Adipocyte (in vitro differentiated cells): ENCODE measurements around the gene CDH23.

Source experiments
- DNase-seq: peaks from one replicate; pipeline ENCODE4 v3.0.0-alpha.2; 2015; ENCODE audit warnings: low read depth
- H3K27me3 ChIP-seq: replicated peaks from 2 replicates; pipeline ENCODE4 v1.7.0; 2013; ENCODE audit warnings: mild to moderate bottlenecking, low read length, moderate library complexity; ENCODE audit not compliant: control insufficient read depth, insufficient read depth
- H3K36me3 ChIP-seq: 2 replicates; pipeline ENCODE4 v1.7.0; 2013; ENCODE audit warnings: low read length, mild to moderate bottlenecking, moderate library complexity; ENCODE audit not compliant: control insufficient read depth, insufficient read depth, severe bottlenecking
- H3K4me1 ChIP-seq: 2 replicates; pipeline ENCODE4 v1.7.0; 2013; ENCODE audit warnings: mild to moderate bottlenecking, low read length, moderate library complexity; ENCODE audit not compliant: control insufficient read depth, insufficient read depth
- H3K4me3 ChIP-seq: 2 replicates; pipeline ENCODE4 v1.7.0; 2013; ENCODE audit warnings: mild to moderate bottlenecking, low read length, moderate library complexity
- H3K9ac ChIP-seq: 2 replicates; pipeline ENCODE4 v1.7.0; 2013; ENCODE audit warnings: mild to moderate bottlenecking, low read length, moderate library complexity
- H3K9me3 ChIP-seq: 2 replicates; pipeline ENCODE4 v1.7.0; 2013; ENCODE audit warnings: mild to moderate bottlenecking, low read length, moderate library complexity; ENCODE audit not compliant: control insufficient read depth

CDH23 gene

GRCh38 chr10:71765176-71765904 is 368.6 kb downstream of the CDH23 start:
- Histone ChIP-seq H3K27me3 (no peaks in the 10 kb centered on the region), H3K36me3 (peaks cover 12% of the 10 kb centered on the region), H3K9me3 (no peaks in the 10 kb centered on the region), H3K9ac (peak overlapping the region; percentile 66), H3K4me3 (no peak overlapping the region), H3K4me1 (peaks cover 79% of the 10 kb centered on the region)
- DNase-seq: peak; percentile 47

GRCh38 chr10:71765906-71766716 is 369.4 kb downstream of the CDH23 start:
- DNase-seq: no peak
- no peaks in the 10 kb centered on the region for H3K27me3 ChIP-seq
- peaks cover 7% of the 10 kb centered on the region for H3K36me3 ChIP-seq
- no peaks in the 10 kb centered on the region for H3K9me3 ChIP-seq
- peaks cover 87% of the 10 kb centered on the region for H3K4me1 ChIP-seq
- peak overlapping the region; percentile 66 for H3K9ac ChIP-seq
- no peak overlapping the region for H3K4me3 ChIP-seq

GRCh38 chr10:71766717-71767419 is 370.1 kb downstream of the CDH23 start:
- H3K4me3 ChIP-seq: peak overlapping the region; percentile 54
- DNase-seq: peak; percentile 93
- no peaks in the 10 kb centered on the region for H3K9me3 ChIP-seq
- H3K27me3 ChIP-seq: no peaks in the 10 kb centered on the region
- peak overlapping the region; percentile 74 for H3K9ac ChIP-seq
- no peaks in the 10 kb centered on the region for H3K36me3 ChIP-seq
- peaks cover 94% of the 10 kb centered on the region for H3K4me1 ChIP-seq

- peak overlapping the region; percentile 74 for H3K9ac ChIP-seq
- peak; percentile 33 for DNase-seq
- H3K9me3 ChIP-seq: no peaks in the 10 kb centered on the region
- H3K4me3 ChIP-seq: peak overlapping the region; percentile 54
- H3K36me3 ChIP-seq: no peaks in the 10 kb centered on the region
- H3K4me1 ChIP-seq: peaks cover 97% of the 10 kb centered on the region
- H3K27me3 ChIP-seq: no peaks in the 10 kb centered on the region
Measured at GRCh38 chr10:71767420-71768035, 370.8 kb downstream of the CDH23 start.

GRCh38 chr10:71769279-71769823 is 372.6 kb downstream of the CDH23 start:
- Histone ChIP-seq H3K4me1 (peaks cover 94% of the 10 kb centered on the region), H3K9ac (peak overlapping the region; percentile 25), H3K27me3 (no peaks in the 10 kb centered on the region), H3K36me3 (no peaks in the 10 kb centered on the region), H3K4me3 (peak overlapping the region; percentile 28), H3K9me3 (no peaks in the 10 kb centered on the region)
- peak; percentile 32 for DNase-seq

GRCh38 chr10:71770255-71770654 is 373.5 kb downstream of the CDH23 start:
- H3K27me3 ChIP-seq: no peaks in the 10 kb centered on the region
- no peaks in the 10 kb centered on the region for H3K36me3 ChIP-seq
- peak overlapping the region; percentile 62 for H3K9ac ChIP-seq
- peak overlapping the region; percentile 88 for H3K4me3 ChIP-seq
- peak; percentile 64 for DNase-seq
- H3K9me3 ChIP-seq: no peaks in the 10 kb centered on the region
- peaks cover 91% of the 10 kb centered on the region for H3K4me1 ChIP-seq

- peaks cover 90% of the 10 kb centered on the region for H3K4me1 ChIP-seq
- DNase-seq: peak; percentile 32
- H3K36me3 ChIP-seq: no peaks in the 10 kb centered on the region
- H3K9ac ChIP-seq: peak overlapping the region; percentile 62
- H3K27me3 ChIP-seq: no peaks in the 10 kb centered on the region
- H3K4me3 ChIP-seq: peak overlapping the region; percentile 88
- H3K9me3 ChIP-seq: no peaks in the 10 kb centered on the region
Measured at GRCh38 chr10:71770789-71771188, 374.1 kb downstream of the CDH23 start.

GRCh38 chr10:71771204-71771603 is 374.5 kb downstream of the CDH23 start:
- no peak for DNase-seq
- Histone ChIP-seq H3K27me3 (no peaks in the 10 kb centered on the region), H3K9me3 (no peaks in the 10 kb centered on the region), H3K4me3 (peak overlapping the region; percentile 88), H3K4me1 (peaks cover 87% of the 10 kb centered on the region), H3K9ac (peak overlapping the region; percentile 62), H3K36me3 (no peaks in the 10 kb centered on the region)

- DNase-seq: peak; percentile 89
- H3K27me3 ChIP-seq: no peaks in the 10 kb centered on the region
- H3K4me1 ChIP-seq: peaks cover 79% of the 10 kb centered on the region
- H3K36me3 ChIP-seq: no peaks in the 10 kb centered on the region
- H3K9me3 ChIP-seq: no peaks in the 10 kb centered on the region
- peak overlapping the region; percentile 92 for H3K9ac ChIP-seq
- peak overlapping the region; percentile 88 for H3K4me3 ChIP-seq
Measured at GRCh38 chr10:71771821-71772617, 375.3 kb downstream of the CDH23 start.

GRCh38 chr10:71772832-71773220 is 376.1 kb downstream of the CDH23 start:
- Histone ChIP-seq H3K9ac (peak overlapping the region; percentile 92), H3K9me3 (no peaks in the 10 kb centered on the region), H3K4me3 (peak overlapping the region; percentile 88), H3K27me3 (no peaks in the 10 kb centered on the region), H3K4me1 (peaks cover 70% of the 10 kb centered on the region), H3K36me3 (no peaks in the 10 kb centered on the region)
- peak; percentile 25 for DNase-seq
